Measurements from ENCODE around the gene GPR153.

The GPR153 gene

DNA sequence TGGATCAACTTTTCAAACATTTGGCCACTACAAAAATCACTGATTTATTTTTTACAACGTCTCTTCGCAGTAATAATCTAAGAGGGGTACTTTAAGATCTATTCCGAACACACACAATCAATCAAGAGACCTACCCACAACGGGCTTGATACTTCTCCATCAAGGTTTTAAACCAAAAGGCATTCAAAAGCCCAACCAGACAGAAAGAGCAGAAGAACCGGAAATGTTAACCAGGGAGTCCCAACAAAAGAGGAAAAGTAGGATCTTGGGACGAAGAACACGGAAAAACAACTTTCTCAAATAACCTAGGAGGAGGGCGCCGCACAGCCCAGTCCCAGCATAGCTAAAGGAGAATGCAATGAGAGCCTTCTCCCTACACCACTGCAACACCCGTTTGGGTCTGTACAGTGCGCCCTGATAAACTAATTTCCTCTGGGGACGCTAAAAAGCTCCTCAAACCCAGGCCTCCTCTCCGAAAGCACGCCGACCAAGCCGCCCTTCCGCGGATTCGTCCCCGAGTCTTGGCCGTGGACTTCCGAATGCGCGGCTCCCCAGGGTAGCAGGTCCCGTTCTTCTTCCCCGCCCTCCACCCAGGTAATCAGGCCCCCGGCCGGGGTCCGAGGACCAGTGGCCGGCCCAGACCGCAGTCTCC lies 62.1 kb downstream of the GPR153 start:
- no peak for DNase-seq

DNA sequence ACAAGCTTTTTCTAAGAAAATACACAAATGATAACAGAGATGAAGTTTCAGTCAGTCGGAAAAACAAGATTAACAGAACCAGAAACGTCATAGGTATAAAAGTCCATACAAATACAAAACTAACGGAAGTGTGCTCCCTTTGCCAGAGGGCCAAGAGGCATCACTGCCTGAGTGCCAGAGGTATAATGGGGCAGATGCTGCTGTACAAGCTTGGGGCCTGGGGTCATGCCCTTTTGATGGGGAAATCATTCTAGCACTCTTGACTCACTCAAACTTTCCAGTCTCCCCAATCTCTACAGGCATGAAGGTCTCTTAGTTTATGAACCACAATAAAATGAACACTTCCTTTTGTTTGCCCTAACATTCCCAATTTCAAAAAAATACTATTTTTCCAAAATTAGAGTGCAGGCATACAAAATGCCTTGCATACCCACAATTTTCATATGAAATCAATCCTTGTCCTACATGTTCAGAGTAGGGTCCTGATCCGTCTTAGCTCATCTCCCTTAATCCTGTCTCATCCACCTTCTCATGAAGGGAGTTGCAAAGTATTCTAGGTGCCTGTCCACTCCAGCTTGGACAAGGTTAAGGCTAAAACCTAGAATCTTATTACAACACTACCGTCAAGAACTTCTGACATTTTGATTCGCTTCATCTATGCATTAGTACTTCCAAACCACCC lies 63.0 kb downstream of the GPR153 start:
- no peak for DNase-seq
